ES-I3 (cell line): Measurements from ENCODE around the gene RHOF.

Source experiments
- H3K36me3 ChIP-seq: 2 replicates; pipeline ENCODE4 v1.6.1; 2013; ENCODE audit warnings: mild to moderate bottlenecking, low read length, control low read depth, moderate library complexity; ENCODE audit not compliant: insufficient read depth
- H3K4me1 ChIP-seq: 2 replicates; pipeline ENCODE4 v1.6.1; 2013; ENCODE audit warnings: mild to moderate bottlenecking, control low read depth, low read length; ENCODE audit not compliant: insufficient read depth
- H3K9ac ChIP-seq: 2 replicates; pipeline ENCODE4 v1.6.1; 2013; ENCODE audit warnings: low read depth, mild to moderate bottlenecking, low read length, moderate library complexity
- H3K9me3 ChIP-seq: 2 replicates; pipeline ENCODE4 v1.6.1; 2013; ENCODE audit warnings: mild to moderate bottlenecking, low read length, moderate library complexity; ENCODE audit not compliant: control insufficient read depth, insufficient read depth

The RHOF gene

DNA sequence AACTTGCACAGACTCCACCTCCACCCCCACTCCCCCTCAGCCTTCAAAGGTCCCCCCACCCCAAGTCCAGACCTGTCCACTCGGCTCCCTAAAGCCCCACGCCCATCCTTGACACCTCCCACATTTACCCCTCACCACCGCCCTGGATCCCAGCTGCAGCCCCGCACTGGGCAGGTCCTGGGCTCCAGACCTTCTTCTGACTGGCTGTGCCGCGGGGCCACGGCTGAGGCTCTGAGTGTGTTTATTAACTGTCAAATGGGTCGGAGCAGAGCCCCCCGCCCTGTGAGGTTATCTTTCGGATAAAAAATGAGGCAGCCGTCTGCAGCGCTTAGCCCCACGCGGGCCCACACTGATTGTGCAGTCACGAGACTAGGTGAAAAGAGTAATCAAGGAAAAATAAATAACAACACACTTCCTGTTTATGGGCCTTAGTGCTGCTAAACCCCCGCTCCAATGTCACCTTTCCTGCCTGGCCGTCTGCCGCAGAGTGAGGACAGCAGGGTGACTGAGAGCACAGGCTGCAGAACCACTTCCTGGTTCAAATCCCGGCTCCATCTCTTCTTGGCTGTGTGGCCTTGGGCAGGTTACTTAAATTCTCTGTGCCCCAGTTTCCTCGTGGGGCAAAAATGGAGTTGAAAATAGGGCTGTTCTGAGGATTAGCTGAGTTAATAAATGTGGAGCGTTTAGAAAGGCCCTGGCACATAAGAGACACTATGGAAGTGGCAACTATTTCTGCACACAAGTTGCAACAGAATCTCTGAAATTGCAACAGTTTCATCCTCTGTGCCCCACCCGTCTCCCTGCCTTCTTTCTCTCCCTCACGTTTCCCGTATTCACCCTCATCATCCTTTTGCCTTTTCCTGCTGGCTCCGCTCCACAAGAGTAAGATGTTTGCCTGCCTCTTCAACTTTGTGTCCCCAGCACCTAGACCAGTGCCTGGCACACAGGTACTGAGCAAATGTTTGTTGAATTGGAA lies 19.7 kb upstream of the RHOF start:
- H3K36me3 ChIP-seq = peaks cover 4% of the 10 kb centered on the region; the same call in 1 of the 2 replicates
- peaks cover 8% of the 10 kb centered on the region for H3K4me1 ChIP-seq
- peak overlapping the region; percentile 83; the same call in 1 of the 2 replicates for H3K9ac ChIP-seq
- H3K9me3 ChIP-seq = no peaks in the 10 kb centered on the region

DNA sequence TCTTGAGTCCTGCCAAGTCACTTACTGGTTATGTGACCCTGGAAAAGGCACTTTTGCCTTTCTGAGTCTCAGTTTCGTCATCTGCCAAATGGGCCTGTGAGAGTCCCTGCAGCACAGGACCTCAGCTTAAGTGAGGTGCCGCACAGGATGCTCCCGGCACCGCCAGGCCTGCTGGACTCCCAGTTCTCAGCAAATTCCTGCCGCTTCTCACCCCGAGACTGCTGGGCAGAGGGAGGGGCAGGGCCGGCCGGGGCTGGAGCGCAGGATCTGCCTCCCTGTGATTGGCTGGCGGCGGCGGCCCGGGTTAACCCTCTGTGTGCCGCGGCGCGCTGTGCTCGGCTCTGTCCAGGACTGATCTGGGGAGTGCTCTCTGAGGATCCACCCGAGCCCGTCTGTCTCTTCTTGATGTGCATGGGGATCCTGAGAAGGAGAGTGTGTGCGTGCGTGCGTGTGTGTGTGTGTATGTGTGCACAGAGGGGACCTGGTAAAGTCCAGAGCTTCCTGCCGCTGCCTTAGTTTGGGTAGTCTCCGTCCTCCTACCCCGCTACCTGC lies 18.9 kb upstream of the RHOF start:
- H3K4me1 ChIP-seq = peaks cover 11% of the 10 kb centered on the region
- H3K9ac ChIP-seq = peak overlapping the region; percentile 83
- peaks cover 4% of the 10 kb centered on the region; the same call in 1 of the 2 replicates for H3K36me3 ChIP-seq
- H3K9me3 ChIP-seq = no peaks in the 10 kb centered on the region

DNA sequence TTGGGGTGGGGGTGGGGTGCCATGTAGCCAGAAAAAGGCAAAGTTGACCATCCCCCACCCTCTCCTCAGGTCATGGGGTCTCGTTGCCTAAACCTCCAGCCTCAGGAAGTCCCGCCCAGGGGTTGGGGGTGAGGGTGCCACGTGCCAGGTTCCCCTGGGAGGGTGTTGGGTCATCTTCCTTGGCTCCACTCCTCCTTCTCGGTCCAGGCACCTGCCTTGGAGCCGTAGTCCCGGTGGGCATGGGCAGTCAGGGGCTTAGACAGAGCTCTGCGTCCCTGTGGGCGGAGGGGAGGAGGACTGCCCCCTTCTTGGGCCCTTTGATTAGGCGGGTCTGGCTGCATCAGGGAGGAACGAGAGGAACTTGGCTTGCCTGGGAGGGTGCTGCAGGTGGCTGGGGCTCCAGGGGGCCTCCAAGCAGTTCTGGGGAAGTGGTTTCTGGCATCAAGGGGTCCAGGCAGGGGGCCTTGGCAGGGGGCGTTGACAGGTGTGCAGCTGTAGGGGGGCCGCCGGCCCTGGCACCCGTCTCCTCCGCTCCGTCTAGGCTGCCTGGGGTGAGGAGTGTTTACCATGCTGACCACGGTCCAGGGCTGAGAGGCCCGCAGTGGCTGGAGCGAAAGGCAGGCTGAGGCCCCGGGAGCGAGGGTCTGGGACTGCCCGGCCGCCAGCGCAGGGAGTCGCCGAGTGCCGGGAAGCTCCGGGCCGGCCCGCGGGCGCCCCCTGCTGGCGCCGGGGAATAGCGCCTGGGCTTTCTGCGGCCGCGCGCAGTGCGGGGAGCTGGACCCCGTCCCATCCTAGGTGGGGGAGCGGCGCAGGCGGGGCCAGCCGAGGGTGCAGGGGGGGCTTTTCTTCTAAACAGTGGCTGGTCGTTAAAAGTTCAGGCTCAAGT lies 18.2 kb upstream of the RHOF start:
- no peaks in the 10 kb centered on the region for H3K9me3 ChIP-seq
- peak overlapping the region; percentile 83 for H3K9ac ChIP-seq
- peaks cover 4% of the 10 kb centered on the region; the same call in 1 of the 2 replicates for H3K36me3 ChIP-seq
- H3K4me1 ChIP-seq = peaks cover 18% of the 10 kb centered on the region

DNA sequence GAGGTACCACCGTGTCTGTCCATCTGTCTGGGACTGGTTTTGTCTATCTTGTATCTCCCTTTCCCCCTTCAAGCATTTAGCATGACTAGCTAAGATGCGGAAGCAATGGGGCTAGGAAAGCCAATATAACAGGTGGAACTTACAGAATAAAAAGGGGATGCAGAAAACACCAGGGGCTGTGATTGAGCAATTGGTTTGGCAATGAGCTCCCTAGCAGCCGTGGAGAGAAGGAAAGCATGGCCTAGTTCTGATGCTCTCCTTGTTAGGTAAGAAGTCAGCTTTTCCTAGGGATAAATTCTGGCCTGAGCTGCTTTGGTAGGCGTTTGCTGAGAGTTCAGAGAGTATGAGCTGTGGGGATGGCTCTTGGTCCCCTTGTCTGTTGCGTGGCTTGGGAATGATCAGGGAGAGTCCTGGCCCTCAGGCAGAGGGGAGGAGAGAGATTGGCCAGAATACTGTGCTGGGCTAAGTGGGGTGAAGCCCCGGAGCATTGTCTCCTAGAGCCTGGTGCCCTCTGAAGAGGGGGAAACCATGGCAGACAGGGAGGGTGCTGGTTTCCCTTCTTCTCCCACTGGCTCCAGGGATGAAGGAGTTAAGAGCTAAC lies 17.4 kb upstream of the RHOF start:
- no peaks in the 10 kb centered on the region for H3K9me3 ChIP-seq
- peaks cover 19% of the 10 kb centered on the region for H3K4me1 ChIP-seq
- peak overlapping the region; percentile 83 for H3K9ac ChIP-seq
- 0 out of 2 replicates have a peak, but pooled peaks cover 4% of the 10 kb centered on the region for H3K36me3 ChIP-seq

DNA sequence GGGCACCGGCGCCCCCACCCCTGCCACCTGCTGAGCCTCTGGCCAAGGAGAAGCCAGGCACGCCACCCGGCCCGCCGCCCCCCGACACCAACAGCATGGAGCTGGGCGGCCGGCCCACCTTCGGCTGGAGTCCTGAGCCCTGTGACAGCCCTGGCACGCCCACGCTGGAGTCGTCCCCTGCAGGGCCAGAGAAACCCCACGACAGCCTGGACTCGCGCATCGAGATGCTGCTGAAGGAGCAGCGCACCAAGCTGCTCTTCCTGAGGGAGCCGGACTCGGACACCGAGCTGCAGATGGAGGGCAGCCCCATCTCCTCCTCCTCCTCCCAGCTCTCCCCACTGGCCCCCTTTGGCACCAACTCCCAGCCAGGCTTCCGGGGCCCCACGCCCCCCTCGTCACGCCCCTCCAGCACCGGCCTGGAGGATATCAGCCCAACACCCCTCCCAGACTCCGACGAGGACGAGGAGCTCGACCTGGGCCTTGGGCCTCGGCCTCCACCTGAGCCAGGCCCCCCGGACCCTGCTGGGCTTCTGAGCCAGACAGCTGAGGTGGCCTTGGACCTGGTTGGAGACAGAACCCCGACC lies 16.8 kb upstream of the RHOF start:
- Histone ChIP-seq H3K9ac (no peak overlapping the region), H3K36me3 (0 out of 2 replicates have a peak, but pooled peaks cover 4% of the 10 kb centered on the region), H3K9me3 (no peaks in the 10 kb centered on the region), H3K4me1 (peaks cover 19% of the 10 kb centered on the region)

DNA sequence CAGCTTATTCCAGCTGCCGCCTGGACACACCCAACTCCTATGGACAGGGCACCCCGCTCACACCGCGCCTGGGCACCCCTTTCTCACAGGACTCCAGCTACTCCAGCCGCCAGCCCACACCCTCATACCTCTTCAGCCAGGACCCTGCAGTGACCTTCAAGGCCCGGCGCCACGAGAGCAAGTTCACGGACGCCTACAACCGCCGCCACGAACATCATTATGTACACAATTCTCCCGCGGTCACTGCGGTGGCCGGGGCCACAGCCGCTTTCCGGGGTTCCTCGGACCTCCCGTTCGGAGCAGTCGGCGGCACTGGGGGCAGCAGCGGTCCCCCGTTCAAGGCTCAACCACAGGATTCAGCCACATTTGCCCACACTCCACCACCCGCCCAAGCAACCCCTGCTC lies 16.2 kb upstream of the RHOF start:
- Histone ChIP-seq H3K36me3 (0 out of 2 replicates have a peak, but pooled peaks cover 4% of the 10 kb centered on the region), H3K9me3 (no peaks in the 10 kb centered on the region), H3K4me1 (peaks cover 19% of the 10 kb centered on the region), H3K9ac (no peak overlapping the region)

DNA sequence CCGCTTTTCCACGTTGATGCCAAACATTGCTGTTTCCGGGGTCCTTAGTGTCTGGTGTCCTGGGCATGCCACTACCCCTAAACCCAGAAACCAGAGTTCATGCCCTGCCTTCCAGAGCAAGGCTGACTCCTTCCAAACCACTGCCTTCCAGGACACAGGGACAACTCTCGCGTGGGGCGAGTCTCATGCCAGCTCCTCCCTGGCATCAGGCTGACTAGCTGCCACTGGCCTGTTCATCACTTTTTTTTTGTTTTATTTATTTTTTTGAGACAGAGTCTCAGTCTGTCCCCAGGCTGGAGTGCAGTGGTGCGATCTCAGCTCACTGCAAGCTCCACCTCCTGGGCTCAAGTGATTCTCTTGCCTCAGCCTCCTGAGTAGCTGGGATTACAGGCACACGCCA lies 15.1 kb upstream of the RHOF start:
- peaks cover 19% of the 10 kb centered on the region for H3K4me1 ChIP-seq
- no peaks in the 10 kb centered on the region for H3K9me3 ChIP-seq
- H3K36me3 ChIP-seq = 0 out of 2 replicates have a peak, but pooled peaks cover 4% of the 10 kb centered on the region
- H3K9ac ChIP-seq = no peak overlapping the region

DNA sequence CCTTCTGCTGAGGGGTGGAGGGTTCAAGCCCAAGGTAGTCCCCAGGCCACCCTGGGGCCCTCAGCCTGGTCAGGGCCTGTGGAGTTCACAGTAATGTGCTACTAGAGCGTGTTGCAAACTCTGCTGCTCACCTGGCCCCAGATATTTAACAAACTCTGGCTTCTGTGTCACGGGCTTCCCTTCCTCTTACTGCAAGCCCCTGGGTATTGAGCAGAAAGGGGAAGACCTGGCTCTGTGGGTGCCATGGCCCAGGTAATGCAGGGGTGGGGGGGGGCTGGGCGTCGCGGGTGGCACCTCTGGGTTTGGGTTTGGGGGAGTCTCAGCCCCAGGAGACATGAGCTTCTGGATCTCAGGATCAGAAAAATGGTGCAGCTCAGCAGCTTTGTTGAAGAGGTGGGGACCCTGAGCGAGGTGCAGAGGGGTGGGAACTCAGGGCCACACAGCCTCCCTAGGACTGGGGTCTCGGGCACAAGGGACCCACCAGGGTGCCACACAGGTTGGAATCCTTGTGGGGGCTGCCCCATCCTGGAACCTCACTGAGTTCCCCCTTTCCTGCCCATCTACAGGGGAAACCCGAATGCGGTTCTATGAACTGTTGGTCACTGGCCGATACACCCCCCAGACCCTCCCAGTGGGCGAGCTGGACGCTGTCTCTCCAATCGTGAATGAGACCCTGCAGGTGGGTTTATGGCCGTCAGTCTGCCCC lies 14.3 kb upstream of the RHOF start:
- Histone ChIP-seq H3K4me1 (peaks cover 19% of the 10 kb centered on the region), H3K36me3 (0 out of 2 replicates have a peak, but pooled peaks cover 4% of the 10 kb centered on the region), H3K9ac (no peak overlapping the region), H3K9me3 (no peaks in the 10 kb centered on the region)

DNA sequence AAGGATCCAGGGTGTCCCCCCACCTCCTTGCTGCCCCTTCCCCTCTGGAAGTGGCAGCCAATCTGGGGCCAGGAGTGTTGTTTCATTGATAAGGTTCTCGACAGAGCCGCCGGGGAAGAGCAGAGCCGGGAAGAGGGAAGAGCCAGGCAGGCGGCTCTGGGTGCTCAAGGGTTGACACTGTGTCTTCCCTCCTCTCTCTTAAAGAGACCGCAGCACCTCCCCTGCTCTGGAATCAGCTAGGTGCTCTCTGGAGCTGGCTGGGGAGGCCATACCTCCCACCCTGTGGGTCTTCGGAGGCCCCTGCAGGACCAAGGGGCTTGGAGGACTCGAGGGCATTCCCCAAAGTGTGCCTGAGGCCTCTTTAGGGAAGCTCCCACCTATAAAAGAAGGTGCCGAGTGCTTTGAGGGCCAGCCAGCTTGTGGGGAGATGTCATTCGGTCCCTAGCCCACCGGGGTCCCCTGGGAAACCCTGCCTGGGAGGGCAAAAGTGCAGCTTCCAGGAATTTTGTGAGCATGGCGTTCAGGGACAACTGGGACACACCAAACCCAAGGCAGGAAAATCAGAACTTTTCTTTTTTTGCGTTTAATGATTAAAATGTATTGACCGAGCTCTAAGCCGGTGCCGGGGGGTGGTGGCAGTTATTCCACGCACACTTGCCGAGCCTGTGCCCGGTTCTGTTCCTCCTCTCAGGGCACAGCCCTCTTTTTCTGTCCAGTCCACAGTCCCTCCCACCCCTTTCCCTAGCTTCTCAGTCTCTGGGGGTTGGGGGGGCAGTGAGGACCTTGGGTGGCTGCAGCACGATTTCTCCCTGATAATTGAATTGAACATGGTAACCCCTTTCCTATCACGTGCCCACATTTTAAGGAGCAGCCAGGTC lies 13.3 kb upstream of the RHOF start:
- Histone ChIP-seq H3K9ac (peak overlapping the region; percentile 82), H3K36me3 (0 out of 2 replicates have a peak, but pooled peaks cover 4% of the 10 kb centered on the region), H3K4me1 (peaks cover 19% of the 10 kb centered on the region), H3K9me3 (no peaks in the 10 kb centered on the region)

DNA sequence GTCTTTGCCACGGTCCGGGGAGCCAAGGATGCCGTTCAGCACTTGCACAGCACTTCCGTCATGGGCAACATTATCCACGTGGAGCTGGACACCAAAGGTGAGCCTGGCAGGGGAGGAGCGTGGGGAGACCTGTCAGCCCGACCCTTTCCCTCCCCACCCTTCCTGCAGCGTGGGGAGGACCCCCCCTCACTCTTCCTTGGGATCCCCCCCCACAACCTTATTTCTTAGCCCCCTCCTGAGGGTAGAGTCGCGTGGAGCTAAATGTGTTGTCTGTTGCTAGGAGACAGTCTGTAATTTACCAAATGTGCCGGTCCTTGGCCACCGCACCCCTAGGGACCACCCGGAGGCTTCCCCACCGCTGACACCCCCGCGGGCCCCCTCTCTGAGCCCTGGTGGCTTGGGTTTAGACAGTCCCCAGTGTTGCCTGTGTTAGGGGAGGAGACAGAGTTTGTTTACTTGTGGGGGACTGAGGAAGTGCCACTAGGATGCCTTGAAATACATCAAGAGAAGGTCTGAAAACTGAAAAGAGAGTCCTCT lies 12.6 kb upstream of the RHOF start:
- no peaks in the 10 kb centered on the region for H3K9me3 ChIP-seq
- peaks cover 15% of the 10 kb centered on the region for H3K4me1 ChIP-seq
- H3K36me3 ChIP-seq = peaks cover 4% of the 10 kb centered on the region; the same call in 1 of the 2 replicates
- H3K9ac ChIP-seq = peak overlapping the region; percentile 82

DNA sequence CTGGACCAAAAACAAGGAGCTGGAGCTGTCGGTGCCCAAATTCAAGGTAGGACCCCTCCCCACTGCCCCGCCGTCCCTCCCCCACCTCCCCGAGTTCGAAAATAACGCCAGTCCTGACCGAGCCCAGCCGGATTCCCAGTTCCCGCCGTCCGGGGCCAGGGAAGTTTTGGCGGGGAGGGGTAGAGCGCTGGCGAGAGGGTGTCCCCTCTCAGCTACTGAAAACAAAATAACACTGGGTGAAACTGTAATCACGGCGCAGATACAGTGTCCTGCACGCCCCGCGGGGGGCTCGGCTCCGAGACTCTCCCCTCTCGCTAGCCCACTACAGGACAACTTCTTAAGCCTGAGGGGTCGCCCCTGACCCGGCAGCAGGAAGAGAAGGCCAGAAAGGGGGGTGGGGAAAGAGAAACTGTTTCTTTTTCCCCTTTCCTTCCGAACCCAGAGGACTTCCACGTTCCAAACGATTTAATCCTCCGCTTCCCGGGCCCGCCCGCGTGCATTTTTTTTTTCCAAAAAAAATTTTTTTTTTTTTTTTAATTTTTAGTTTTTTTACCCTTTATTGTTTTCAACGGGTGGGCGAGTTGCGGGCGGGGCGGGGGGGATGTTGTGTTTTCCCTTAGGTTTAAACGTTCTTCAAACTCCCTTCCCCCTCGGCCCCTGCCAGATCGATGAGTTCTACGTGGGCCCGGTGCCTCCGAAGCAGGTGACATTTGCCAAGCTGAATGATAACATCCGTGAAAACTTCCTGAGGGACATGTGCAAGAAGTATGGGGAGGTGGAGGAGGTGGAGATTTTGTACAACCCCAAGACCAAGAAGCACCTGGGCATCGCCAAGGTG lies 11.9 kb upstream of the RHOF start:
- peaks cover 11% of the 10 kb centered on the region; the same call in 1 of the 2 replicates for H3K4me1 ChIP-seq
- peaks cover 4% of the 10 kb centered on the region; the same call in 1 of the 2 replicates for H3K36me3 ChIP-seq

More for the DNA sequence above, 11.9 kb upstream of the RHOF start:
- Histone ChIP-seq H3K9ac (peak overlapping the region; percentile 82), H3K9me3 (no peaks in the 10 kb centered on the region)
